Kidney (tissue), 14 donors: ENCODE results near the gene TCERG1L. TPM values are rescaled to one million over a fixed set of nuclear protein-coding genes. Genes with fewer than 3 reads are reported as not detected.

ENCODE experiments used
- DNase-seq, 5 donors: peaks; one replicate each; pipeline ENCODE4 v3.0.0-alpha.2; 2013 to 2020
- FAIRE-seq: peaks from 2 replicates; lab custom pipeline; 2012; peaks lifted over from hg19 to GRCh38; lab: Jason Lieb, UNC
- H3K27ac ChIP-seq, 2 donors: one replicate each; pipeline ENCODE4 v1.7.0; 2013; ENCODE audit warnings: low read depth in 2 of 2, low read length in 2 of 2, inconsistent platforms in 1 of 2
- H3K27me3 ChIP-seq: one replicate; pipeline ENCODE4 v1.7.1; 2013; ENCODE audit warnings: low read length, inconsistent platforms; ENCODE audit not compliant: control insufficient read depth, insufficient read depth
- H3K36me3 ChIP-seq, 3 donors: one replicate each; pipeline versions ENCODE4 v1.7.0 to v1.7.1; 2013; ENCODE audit warnings: low read length in 3 of 3, control low read depth in 1 of 3, inconsistent platforms in 1 of 3; ENCODE audit not compliant: insufficient read depth in 3 of 3, control insufficient read depth in 2 of 3
- H3K4me1 ChIP-seq, 3 donors: one replicate each; pipeline versions ENCODE4 v1.7.0 to v1.7.1; 2013; ENCODE audit warnings: low read length in 3 of 3, inconsistent platforms in 1 of 3, low read depth in 1 of 3; ENCODE audit not compliant: control insufficient read depth in 2 of 3, insufficient read depth in 2 of 3
- H3K4me3 ChIP-seq, 3 donors: one replicate each; pipeline versions ENCODE4 v1.7.0 to v1.8.1; 2013; ENCODE audit warnings: low read length in 3 of 3, control low read depth in 1 of 3, inconsistent platforms in 1 of 3
- H3K9ac ChIP-seq, 3 donors: one replicate each; pipeline versions ENCODE4 v1.7.0 to v1.7.1; 2013; ENCODE audit warnings: low read length in 3 of 3, control low read depth in 1 of 3, inconsistent platforms in 1 of 3
- H3K9me3 ChIP-seq, 3 donors: one replicate each; pipeline versions ENCODE4 v1.7.0 to v1.7.1; 2013; ENCODE audit warnings: low read length in 3 of 3, control low read depth in 1 of 3, inconsistent platforms in 1 of 3; ENCODE audit not compliant: control insufficient read depth in 2 of 3, insufficient read depth in 1 of 3
- intact Hi-C: fragments of 100-400 bp; cut with DNase I; formaldehyde crosslinking; loops from one replicate; pipeline ENCODE4 v1.11.1; 2022
- polyA plus RNA-seq: library from polyadenylated mRNA; stranded (reverse); fragments of 350-450 nt; fragmentation: Illumina TruSeq; extraction: RNeasy Lipid Tissue Mini Kit (QIAGEN cat#74804); gene quantifications from one replicate; pipeline ENCODE4 v1.2.3, GENCODE V29; 2014; ENCODE audit warnings: low read depth, low replicate concordance; ENCODE audit not compliant: insufficient read depth
- total RNA-seq: library from RNA; stranded (reverse); fragmentation: NEBNext Ultra II Directional; extraction: Animal tissue kit (Norgen Biotek cat#: 25700); gene quantifications from one replicate; pipeline ENCODE4 v1.2.1, GENCODE V29; 2021
- TF ChIP-seq, protein P1 (sequence below): IDR thresholded peaks from 3 replicates; pipeline ENCODE4 v1.5.1; 2012; ENCODE audit warnings: mild to moderate bottlenecking, moderate library complexity, borderline replicate concordance; ENCODE audit not compliant: insufficient read depth; ENCODE audit errors: extremely low read depth
- donor health status: control.
- donor health status: control.
- donor health status: control.
- donor health status: control.
- donor health status: control.
- donor health status: DM: yes; HTN: yes; CAD: no.
- donor health status: Normal renal cell carcinoma (clear cell type).

TCERG1L gene
- total and polyA plus RNA-seq, 2 donors from 2014 or later: not detected

DNA sequence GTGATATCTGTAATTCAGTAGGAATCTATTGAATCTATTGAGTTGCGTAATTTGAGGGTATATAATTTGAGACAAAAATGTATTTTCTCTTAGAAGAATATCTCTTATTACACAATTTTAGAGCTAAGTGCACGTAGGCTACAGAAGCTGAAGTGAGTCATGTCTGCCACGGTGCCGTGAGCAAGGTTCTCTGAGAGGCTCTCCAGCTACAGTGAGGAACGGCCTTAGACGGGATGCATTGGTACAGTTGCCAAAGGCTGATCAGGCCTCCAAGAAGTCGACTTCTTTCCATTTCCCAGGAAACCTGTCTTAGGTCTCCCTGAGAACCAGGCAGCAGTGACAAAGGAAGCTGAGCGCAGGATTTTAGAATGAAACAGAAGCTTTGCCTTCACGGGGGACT lies 28.6 kb downstream of the TCERG1L start:
- no peak for FAIRE-seq
- intact Hi-C loops: no loop called here

DNA sequence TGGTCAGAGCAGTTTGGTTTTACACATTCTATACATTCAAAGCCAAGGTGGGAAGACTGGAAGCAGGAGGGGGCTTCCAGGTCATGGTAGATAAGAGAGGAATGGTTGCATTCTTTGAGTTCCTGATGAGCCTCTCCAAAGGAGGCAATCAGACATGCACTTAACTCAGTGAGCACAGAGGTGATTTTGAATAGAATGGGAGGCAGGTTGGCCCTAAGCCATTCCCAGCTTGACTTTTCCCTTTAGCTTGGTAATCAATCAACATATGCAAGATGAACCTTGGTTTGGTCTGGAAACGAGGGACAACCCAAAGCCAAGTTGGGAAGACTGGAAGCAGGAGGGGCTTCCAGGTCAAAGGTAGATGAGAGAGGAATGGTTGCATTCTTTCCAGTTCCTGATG lies 31.4 kb downstream of the TCERG1L start:
- Histone ChIP-seq H3K27ac (no peak overlapping the region), H3K4me3 (no peak overlapping the region), H3K9me3 (no peaks in the 10 kb centered on the region), H3K36me3 (no peaks in the 10 kb centered on the region), H3K4me1 (no peaks in the 10 kb centered on the region), H3K9ac (no peak overlapping the region), H3K27me3 (no peaks in the 10 kb centered on the region)
- FAIRE-seq (no peak), DNase-seq (no peak)
- intact Hi-C loops: no loop called here
- TF ChIP-seq, protein P1, sequence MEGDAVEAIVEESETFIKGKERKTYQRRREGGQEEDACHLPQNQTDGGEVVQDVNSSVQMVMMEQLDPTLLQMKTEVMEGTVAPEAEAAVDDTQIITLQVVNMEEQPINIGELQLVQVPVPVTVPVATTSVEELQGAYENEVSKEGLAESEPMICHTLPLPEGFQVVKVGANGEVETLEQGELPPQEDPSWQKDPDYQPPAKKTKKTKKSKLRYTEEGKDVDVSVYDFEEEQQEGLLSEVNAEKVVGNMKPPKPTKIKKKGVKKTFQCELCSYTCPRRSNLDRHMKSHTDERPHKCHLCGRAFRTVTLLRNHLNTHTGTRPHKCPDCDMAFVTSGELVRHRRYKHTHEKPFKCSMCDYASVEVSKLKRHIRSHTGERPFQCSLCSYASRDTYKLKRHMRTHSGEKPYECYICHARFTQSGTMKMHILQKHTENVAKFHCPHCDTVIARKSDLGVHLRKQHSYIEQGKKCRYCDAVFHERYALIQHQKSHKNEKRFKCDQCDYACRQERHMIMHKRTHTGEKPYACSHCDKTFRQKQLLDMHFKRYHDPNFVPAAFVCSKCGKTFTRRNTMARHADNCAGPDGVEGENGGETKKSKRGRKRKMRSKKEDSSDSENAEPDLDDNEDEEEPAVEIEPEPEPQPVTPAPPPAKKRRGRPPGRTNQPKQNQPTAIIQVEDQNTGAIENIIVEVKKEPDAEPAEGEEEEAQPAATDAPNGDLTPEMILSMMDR: no peak

More for the DNA sequence above, 28.6 kb downstream of the TCERG1L start:
- Histone ChIP-seq H3K9me3 (no peaks in the 10 kb centered on the region), H3K4me3 (no peak overlapping the region), H3K36me3 (no peaks in the 10 kb centered on the region), H3K27ac (no peak overlapping the region), H3K27me3 (no peaks in the 10 kb centered on the region), H3K4me1 (no peaks in the 10 kb centered on the region), H3K9ac (no peak overlapping the region)
- no peak for DNase-seq
- TF ChIP-seq, protein P1: no peak

DNA sequence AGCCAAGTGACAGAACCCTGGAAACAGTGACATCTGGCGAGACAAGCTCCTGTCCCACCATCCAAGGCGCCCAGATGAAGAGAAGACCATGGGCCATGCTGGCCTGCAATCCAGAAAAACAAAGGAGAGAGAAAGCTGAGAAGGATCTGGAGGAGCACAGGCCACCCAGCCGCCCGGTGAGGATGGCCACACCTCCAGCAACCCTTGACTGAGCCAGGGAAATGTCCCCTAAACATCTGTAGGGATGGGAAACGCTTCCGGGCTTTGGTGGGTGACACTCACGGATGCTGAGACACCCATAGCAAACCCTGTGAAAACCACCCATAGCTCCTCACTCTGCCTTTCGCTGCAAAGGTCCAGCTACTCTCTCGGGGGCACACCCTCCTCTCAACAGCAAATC lies 32.0 kb downstream of the TCERG1L start:
- H3K4me1 ChIP-seq: no peaks in the 10 kb centered on the region
- H3K4me3 ChIP-seq: no peak overlapping the region
- FAIRE-seq (no peak), DNase-seq (no peak)
- TF ChIP-seq, protein P1: no peak
- intact Hi-C loops: no loop called here
- no peaks in the 10 kb centered on the region for H3K27me3 ChIP-seq
- no peaks in the 10 kb centered on the region for H3K36me3 ChIP-seq
- no peak overlapping the region for H3K27ac ChIP-seq
- H3K9me3 ChIP-seq: no peaks in the 10 kb centered on the region
- H3K9ac ChIP-seq: no peak overlapping the region

DNA sequence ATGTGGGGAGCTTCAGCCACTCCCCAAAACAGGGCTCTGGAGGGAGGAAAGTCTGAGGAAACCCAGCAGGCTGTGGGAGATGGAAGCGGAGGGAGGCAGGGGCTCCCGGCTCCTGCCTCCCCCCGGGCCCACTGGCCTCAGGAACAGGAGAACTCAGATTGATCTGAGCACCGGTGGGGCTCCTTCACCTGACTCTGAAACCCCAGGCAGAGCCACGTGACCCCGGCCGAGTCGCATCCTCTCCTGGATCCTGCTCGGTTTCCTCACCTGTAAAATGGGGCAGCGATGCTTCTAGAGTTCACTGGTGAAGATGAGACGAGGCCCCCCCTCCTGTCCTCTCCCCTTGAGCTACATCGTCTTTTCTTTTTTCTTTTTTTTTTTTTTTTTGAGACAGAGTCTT lies 33.6 kb downstream of the TCERG1L start:
- FAIRE-seq: no peak
- intact Hi-C loops: no loop called here
- H3K27me3 ChIP-seq: no peaks in the 10 kb centered on the region
- no peaks in the 10 kb centered on the region for H3K36me3 ChIP-seq
- TF ChIP-seq, protein P1: no peak
- no peak overlapping the region for H3K27ac ChIP-seq
- DNase-seq: no peak
- H3K9ac ChIP-seq: no peak overlapping the region
- H3K9me3 ChIP-seq: no peaks in the 10 kb centered on the region
- no peak overlapping the region for H3K4me3 ChIP-seq
- H3K4me1 ChIP-seq: no peaks in the 10 kb centered on the region
